Measurements from ENCODE around the gene PRPF8. TPM values are rescaled to one million over a fixed set of nuclear protein-coding genes. Genes with fewer than 3 reads are reported as not detected.
"Not testable (repeated sequence)": the region's sequence is repeated elsewhere in the genome, so short reads cannot be mapped to it uniquely, and the experiment has no call there.

Gene PRPF8
- total RNA-seq, 1 donor: 117 TPM

- TF ChIP-seq CTCF (IDR thresholded peaks at IDR 0.05; ENCODE audit: insufficient read depth, low read depth, low read length): no peak
- peak; percentile 89 for DNase-seq (ENCODE audit: low read depth)
- peak within 1 kb of the TSS; percentile 68 for H3K4me3 ChIP-seq (ENCODE audit: low read depth, low read length)
These were observed 39.7 kb upstream of the PRPF8 start, which contains the start of gene WDR81 for GRCh38 chr17:1724351-1724868. Gene WDR81 (plus strand): TSS chr17:1724704. CDS start chr17:1724960, 256 bp downstream.

DNA sequence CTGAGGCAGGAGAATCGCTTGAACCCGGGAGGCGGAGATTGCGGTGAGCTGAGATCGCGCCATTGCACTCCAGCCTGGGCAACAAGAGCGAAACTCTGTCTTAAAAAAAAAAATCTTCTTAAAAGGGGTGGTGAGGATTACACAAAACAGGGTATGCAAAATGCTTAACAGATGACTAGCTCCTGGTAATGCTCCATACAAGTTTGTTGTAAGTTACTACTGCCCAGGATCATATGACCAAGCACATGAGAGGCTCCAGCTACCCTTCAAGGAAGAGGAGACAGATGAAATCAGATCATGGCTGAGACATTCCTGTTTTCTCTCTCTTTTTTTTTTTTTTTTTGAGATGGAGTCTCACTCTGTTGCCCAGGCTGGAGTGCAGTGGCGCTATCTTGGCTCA, 37.4 kb upstream of the PRPF8 start:
- not testable (repeated sequence) for H3K4me3 ChIP-seq (ENCODE audit: low read depth, low read length)
- peak; percentile 77 for DNase-seq (ENCODE audit: low read depth)

DNA sequence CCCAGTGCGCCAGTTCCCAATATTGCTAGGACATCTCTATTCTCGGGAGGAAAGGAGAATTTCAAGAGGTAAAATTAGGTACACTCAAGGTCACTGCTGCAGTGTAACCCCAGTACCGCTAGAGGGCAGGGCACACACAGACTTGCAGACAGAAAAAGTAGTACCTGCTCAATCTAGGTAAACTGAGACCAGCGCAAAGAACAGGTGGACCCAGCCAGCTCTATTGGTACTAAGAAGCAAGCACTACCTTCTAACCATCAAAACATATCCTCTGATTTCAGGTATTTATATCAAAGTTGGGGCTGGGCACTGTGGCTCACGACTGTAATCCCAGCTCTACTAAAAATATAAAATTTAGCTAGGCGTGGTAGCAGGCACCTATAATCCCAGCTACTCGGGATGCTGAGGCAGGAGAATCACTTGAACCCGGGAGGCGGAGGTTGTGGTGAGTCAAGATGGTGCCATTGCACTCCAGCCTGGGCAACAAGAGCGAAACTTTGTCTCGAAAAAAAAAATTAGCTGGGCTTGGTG, 36.3 kb upstream of the PRPF8 start:
- TF ChIP-seq CTCF (IDR thresholded peaks at IDR 0.05; ENCODE audit: insufficient read depth, low read depth, low read length): peak; percentile 99
- DNase-seq (ENCODE audit: low read depth): peak; percentile 75
- H3K4me3 ChIP-seq (ENCODE audit: low read depth, low read length): no peak overlapping the region

GRCh38 chr17:1718362-1719165, 33.9 kb upstream of the PRPF8 start:
- DNase-seq (ENCODE audit: low read depth): no peak
- no peak for TF ChIP-seq CTCF (IDR thresholded peaks at IDR 0.05; ENCODE audit: insufficient read depth, low read depth, low read length)

DNA sequence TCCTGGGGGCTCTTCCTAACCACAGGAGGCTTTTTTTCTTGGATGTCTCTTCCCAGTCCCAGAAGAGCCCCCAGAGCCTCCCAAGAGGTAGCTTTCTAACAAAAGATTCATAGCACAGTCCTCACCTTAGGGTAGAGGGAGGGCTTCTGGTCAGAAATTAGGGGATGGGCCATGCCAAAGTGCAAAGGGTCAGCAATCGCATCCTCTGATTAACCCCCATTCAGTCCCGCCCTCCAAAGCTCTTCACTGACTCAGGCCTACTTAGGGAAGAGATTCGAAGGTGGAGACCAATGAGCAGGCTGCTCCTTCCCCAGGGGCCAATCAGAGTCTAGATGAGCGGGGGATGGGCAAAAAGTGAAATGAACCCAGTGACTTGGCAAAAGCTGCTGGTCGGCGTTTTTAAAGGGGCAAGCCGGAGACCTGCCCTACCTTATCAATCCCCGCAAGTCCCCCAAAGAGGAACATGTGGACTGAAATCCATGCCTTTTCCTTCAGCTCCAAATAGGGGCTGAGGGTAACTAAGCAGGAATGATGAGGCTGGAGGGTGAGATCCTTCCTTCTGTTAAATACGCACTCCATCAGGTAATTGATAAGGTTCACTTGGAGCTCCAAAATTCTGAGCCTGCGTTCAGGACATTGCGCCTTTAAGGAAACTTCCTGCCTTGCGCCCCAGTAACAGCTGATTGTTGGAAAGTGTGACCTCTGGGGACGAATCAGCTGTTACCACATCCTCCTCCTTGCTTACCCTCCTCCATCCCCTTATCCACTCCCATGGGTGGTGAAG, 32.4 kb upstream of the PRPF8 start:
- H3K4me3 ChIP-seq (ENCODE audit: low read depth, low read length): peak overlapping the region; percentile 82
- no peak for TF ChIP-seq CTCF (IDR thresholded peaks at IDR 0.05; ENCODE audit: insufficient read depth, low read depth, low read length)
- DNase-seq (ENCODE audit: low read depth): peak; percentile 100

More at GRCh38 chr17:1718362-1719165, 33.9 kb upstream of the PRPF8 start:
- no peak overlapping the region for H3K4me3 ChIP-seq (ENCODE audit: low read depth, low read length)

DNA sequence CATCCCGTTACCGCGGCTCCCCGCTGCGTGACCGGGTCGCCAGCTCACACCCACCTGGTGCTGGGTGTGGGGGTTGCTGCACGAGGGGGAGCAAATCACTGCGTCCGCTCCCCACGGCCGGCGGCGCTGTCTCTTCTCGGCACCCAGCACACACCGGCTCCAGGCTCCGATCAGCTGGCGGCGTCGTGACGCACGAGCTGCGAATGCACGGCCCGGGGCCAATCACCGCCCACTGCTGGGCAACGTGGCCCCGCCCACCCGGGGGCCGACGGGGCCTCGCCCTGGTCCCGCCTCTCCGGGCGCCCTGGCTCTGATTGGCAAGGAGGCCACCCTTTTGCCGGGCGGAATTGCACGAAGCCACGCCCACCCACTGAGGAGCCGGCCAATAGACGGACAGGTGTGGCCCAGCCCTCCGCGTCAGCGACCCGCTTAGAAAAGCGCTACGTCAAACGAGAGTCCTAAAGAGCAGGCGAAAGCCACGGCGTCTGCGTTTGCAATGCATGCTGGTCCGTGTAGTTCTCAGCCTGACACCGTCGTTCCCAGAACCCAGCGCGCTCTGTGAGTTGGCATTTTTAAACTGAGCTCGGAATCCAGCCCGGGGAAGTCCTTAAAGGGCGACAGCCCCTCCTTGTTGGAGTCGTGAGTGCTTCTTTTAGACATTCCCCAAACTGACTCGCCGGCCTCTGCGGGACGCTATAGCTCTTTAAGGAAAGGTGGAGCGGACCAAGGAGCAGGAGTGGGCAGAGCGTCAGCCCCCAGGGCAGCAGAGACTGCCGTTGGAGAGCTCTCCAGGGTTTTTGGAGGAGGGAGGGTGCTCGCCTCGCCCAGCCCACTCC, 31.6 kb upstream of the PRPF8 start:
- no peak for TF ChIP-seq CTCF (IDR thresholded peaks at IDR 0.05; ENCODE audit: insufficient read depth, low read depth, low read length)
- peak overlapping the region; percentile 83 for H3K4me3 ChIP-seq (ENCODE audit: low read depth, low read length)
- peak; percentile 100 for DNase-seq (ENCODE audit: low read depth)

Measured in fibroblast of villous mesenchyme (primary cell).